HepG2 (cell line): ENCODE results near the gene VEZF1. TPM values are rescaled to one million over a fixed set of nuclear protein-coding genes. Genes with fewer than 3 reads are reported as not detected.

Experiments used
- EEA1 ChIP-seq: sonication (generic); formaldehyde crosslinking; IDR thresholded peaks from 2 replicates; pipeline ENCODE4 v1.5.1; 2020; ENCODE audit warnings: mild to moderate bottlenecking, missing genetic modification reagents, borderline replicate concordance
- HHEX ChIP-seq: IDR thresholded peaks from 2 replicates; pipeline ENCODE4 v1.6.1; 2016; ENCODE audit warnings: control low read depth
- MATR3 ChIP-seq: sonication (generic); formaldehyde crosslinking; IDR thresholded peaks from 2 replicates; pipeline ENCODE4 v1.4.0; 2020; ENCODE audit warnings: missing genetic modification reagents
- MLLT10 ChIP-seq: sonication (generic); formaldehyde crosslinking; IDR thresholded peaks from 2 replicates; pipeline ENCODE4 v1.4.0; 2020; ENCODE audit warnings: missing genetic modification reagents
- NRL ChIP-seq: sonication (generic); formaldehyde crosslinking; IDR thresholded peaks from 2 replicates; pipeline ENCODE4 v1.5.0; 2020; ENCODE audit warnings: missing genetic modification reagents, mild to moderate bottlenecking, moderate library complexity, borderline replicate concordance
- RBAK ChIP-seq: sonication (generic); formaldehyde crosslinking; IDR thresholded peaks from 2 replicates; pipeline ENCODE4 v1.5.1; 2020; ENCODE audit warnings: mild to moderate bottlenecking, missing genetic modification reagents
- RFXAP ChIP-seq: sonication (generic); formaldehyde crosslinking; IDR thresholded peaks from 2 replicates; pipeline ENCODE4 v1.4.0; 2020; ENCODE audit warnings: missing genetic modification reagents, borderline replicate concordance
- SATB2 ChIP-seq: sonication (generic); formaldehyde crosslinking; IDR thresholded peaks from 2 replicates; pipeline ENCODE4 v1.5.0; 2020; ENCODE audit warnings: missing genetic modification reagents
- SMAD3 ChIP-seq: sonication (generic); formaldehyde crosslinking; IDR thresholded peaks from 2 replicates; pipeline ENCODE4 v1.4.0; 2020; ENCODE audit warnings: missing genetic modification reagents
- SRSF9 ChIP-seq: fragments of 200-400 bp; formaldehyde crosslinking; IDR thresholded peaks from 2 replicates; pipeline ENCODE4 v1.6.1; 2018; ENCODE audit warnings: borderline replicate concordance, mild to moderate bottlenecking, low read depth, low read length; ENCODE audit not compliant: insufficient read depth, poor library complexity, severe bottlenecking
- ZFX ChIP-seq: sonication (generic); formaldehyde crosslinking; IDR thresholded peaks from 2 replicates; pipeline ENCODE4 v1.4.0; 2020; ENCODE audit warnings: mild to moderate bottlenecking, low read depth, missing genetic modification reagents, moderate library complexity
- ZNF367 ChIP-seq: sonication (generic); formaldehyde crosslinking; IDR thresholded peaks from 2 replicates; pipeline ENCODE4 v1.4.0; 2020; ENCODE audit warnings: missing genetic modification reagents, borderline replicate concordance
- ZNF484 ChIP-seq: sonication (generic); formaldehyde crosslinking; IDR thresholded peaks from 2 replicates; pipeline ENCODE4 v1.5.1; 2020; ENCODE audit warnings: mild to moderate bottlenecking, low read depth, missing genetic modification reagents, borderline replicate concordance
- ZNF562 ChIP-seq: sonication (generic); formaldehyde crosslinking; IDR thresholded peaks from 2 replicates; pipeline ENCODE4 v1.8.0; 2022; ENCODE audit warnings: missing genetic modification reagents, borderline replicate concordance
- ZNF703 ChIP-seq: sonication (generic); formaldehyde crosslinking; IDR thresholded peaks from 2 replicates; pipeline ENCODE4 v1.5.1; 2020; ENCODE audit warnings: missing genetic modification reagents, mild to moderate bottlenecking, moderate library complexity, borderline replicate concordance
- polyA plus RNA-seq, 8 experiments: library from polyadenylated mRNA; depleted of rRNA in 3 of 8; stranded (reverse) in 7 of 8; unstranded in 1 of 8; fragments of >200 nt; fragmentation: Illumina TruSeq in 4 of 8; extraction: Trizol in 4 of 8; gene quantifications; 2 replicates each; pipeline versions ENCODE4 v1.2.1 to v1.2.3, GENCODE V29; 2011 to 2016; ENCODE audit warnings: low read depth in 4 of 8, missing spikeins in 1 of 8, mixed read lengths in 1 of 8; ENCODE audit not compliant: insufficient read depth in 1 of 8
- total RNA-seq, 5 experiments: library from RNA; depleted of rRNA; stranded (reverse); fragments of >200 nt; fragmentation: Illumina TruSeq; extraction: Trizol; gene quantifications; 2 replicates each; pipeline ENCODE4 v1.2.3, GENCODE V29; 2016; ENCODE audit warnings: low read depth in 1 of 5
- TF ChIP-seq, protein P1 (sequence below): IDR thresholded peaks from 2 replicates; pipeline ENCODE4 v1.4.0; 2020; ENCODE audit warnings: mild to moderate bottlenecking, missing genetic modification reagents
- TF ChIP-seq, protein P2 (sequence below): sonication (generic); formaldehyde crosslinking; conservative IDR thresholded peaks from 2 replicates; pipeline ENCODE4 v1.8.0; 2022; ENCODE audit warnings: missing genetic modification reagents
- TF ChIP-seq, protein P3 (sequence below): IDR thresholded peaks from 2 replicates; pipeline ENCODE4 v1.6.1; 2012; ENCODE audit warnings: low read depth, low read length, improper control_type of control experiment
- TF ChIP-seq, protein P4 (sequence below): IDR thresholded peaks from 2 replicates; pipeline ENCODE4 v1.6.1; 2016; ENCODE audit warnings: mild to moderate bottlenecking, missing biosample characterization, missing genetic modification reagents
- TF ChIP-seq, protein P5 (sequence below), 2 experiments: sonication (generic) in 1 of 2; formaldehyde crosslinking in 1 of 2; IDR thresholded peaks; 2 replicates each; pipeline versions ENCODE4 v1.5.1 to v1.6.1; 2011 to 2020; ENCODE audit warnings: borderline replicate concordance in 1 of 2, low read depth in 1 of 2, low read length in 1 of 2, mild to moderate bottlenecking in 1 of 2, missing genetic modification reagents in 1 of 2, moderate library complexity in 1 of 2

VEZF1 gene
- total and polyA plus RNA-seq, 2 of the 13 experiments (the other 11 are each of a cell fraction or from before 2014, with no cell fraction given) = 45.9 to 49.7 TPM

DNA sequence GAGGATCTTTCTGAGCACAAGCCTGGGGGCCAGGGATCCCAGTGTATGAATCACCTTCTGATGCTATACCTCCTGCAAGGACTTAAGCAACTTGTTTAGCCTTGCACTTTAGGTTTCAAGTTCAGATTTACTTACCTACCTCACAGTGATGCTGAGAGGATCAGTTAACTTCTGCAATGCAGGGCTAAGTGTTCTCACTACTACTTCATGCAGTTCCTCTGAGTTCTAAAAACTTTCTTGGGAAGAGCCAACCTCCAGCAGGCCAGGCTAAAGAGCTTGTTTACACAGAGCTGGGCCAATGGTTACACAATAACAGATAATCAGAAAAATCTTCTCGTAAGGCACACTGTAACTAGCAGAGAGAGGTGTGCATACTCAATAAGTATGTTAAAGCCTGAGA lies 13.0 kb downstream of the VEZF1 start (continued):
- TF ChIP-seq, protein P1, sequence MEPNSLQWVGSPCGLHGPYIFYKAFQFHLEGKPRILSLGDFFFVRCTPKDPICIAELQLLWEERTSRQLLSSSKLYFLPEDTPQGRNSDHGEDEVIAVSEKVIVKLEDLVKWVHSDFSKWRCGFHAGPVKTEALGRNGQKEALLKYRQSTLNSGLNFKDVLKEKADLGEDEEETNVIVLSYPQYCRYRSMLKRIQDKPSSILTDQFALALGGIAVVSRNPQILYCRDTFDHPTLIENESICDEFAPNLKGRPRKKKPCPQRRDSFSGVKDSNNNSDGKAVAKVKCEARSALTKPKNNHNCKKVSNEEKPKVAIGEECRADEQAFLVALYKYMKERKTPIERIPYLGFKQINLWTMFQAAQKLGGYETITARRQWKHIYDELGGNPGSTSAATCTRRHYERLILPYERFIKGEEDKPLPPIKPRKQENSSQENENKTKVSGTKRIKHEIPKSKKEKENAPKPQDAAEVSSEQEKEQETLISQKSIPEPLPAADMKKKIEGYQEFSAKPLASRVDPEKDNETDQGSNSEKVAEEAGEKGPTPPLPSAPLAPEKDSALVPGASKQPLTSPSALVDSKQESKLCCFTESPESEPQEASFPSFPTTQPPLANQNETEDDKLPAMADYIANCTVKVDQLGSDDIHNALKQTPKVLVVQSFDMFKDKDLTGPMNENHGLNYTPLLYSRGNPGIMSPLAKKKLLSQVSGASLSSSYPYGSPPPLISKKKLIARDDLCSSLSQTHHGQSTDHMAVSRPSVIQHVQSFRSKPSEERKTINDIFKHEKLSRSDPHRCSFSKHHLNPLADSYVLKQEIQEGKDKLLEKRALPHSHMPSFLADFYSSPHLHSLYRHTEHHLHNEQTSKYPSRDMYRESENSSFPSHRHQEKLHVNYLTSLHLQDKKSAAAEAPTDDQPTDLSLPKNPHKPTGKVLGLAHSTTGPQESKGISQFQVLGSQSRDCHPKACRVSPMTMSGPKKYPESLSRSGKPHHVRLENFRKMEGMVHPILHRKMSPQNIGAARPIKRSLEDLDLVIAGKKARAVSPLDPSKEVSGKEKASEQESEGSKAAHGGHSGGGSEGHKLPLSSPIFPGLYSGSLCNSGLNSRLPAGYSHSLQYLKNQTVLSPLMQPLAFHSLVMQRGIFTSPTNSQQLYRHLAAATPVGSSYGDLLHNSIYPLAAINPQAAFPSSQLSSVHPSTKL (CRISPR knock-in tag) = peak; percentile 77
- TF ChIP-seq SATB2 (CRISPR knock-in tag) = no peak
- peak; percentile 52; the same call in 1 of the 2 replicates for TF ChIP-seq ZFX (CRISPR knock-in tag)
- TF ChIP-seq, protein P2, sequence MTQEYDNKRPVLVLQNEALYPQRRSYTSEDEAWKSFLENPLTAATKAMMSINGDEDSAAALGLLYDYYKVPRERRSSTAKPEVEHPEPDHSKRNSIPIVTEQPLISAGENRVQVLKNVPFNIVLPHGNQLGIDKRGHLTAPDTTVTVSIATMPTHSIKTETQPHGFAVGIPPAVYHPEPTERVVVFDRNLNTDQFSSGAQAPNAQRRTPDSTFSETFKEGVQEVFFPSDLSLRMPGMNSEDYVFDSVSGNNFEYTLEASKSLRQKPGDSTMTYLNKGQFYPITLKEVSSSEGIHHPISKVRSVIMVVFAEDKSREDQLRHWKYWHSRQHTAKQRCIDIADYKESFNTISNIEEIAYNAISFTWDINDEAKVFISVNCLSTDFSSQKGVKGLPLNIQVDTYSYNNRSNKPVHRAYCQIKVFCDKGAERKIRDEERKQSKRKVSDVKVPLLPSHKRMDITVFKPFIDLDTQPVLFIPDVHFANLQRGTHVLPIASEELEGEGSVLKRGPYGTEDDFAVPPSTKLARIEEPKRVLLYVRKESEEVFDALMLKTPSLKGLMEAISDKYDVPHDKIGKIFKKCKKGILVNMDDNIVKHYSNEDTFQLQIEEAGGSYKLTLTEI (CRISPR knock-in tag) = no peak
- TF ChIP-seq ZNF703 = no peak
- TF ChIP-seq ZNF562 = no peak
- TF ChIP-seq ZNF367 = no peak
- no peak for TF ChIP-seq NRL (CRISPR knock-in tag)
- no peak for TF ChIP-seq RFXAP (CRISPR knock-in tag)
- TF ChIP-seq EEA1 (CRISPR knock-in tag) = no peak
- no peak for TF ChIP-seq RBAK (CRISPR knock-in tag)
- TF ChIP-seq MATR3 = no peak
- no peak for TF ChIP-seq MLLT10 (CRISPR knock-in tag)
- TF ChIP-seq, protein P3, sequence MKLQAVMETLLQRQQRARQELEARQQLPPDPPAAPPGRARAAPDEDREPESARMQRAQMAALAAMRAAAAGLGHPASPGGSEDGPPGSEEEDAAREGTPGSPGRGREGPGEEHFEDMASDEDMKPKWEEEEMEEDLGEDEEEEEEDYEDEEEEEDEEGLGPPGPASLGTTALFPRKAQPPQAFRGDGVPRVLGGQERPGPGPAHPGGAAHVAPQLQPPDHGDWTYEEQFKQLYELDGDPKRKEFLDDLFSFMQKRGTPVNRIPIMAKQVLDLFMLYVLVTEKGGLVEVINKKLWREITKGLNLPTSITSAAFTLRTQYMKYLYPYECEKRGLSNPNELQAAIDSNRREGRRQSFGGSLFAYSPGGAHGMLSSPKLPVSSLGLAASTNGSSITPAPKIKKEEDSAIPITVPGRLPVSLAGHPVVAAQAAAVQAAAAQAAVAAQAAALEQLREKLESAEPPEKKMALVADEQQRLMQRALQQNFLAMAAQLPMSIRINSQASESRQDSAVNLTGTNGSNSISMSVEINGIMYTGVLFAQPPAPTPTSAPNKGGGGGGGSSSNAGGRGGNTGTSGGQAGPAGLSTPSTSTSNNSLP = no peak
- TF ChIP-seq, protein P4, sequence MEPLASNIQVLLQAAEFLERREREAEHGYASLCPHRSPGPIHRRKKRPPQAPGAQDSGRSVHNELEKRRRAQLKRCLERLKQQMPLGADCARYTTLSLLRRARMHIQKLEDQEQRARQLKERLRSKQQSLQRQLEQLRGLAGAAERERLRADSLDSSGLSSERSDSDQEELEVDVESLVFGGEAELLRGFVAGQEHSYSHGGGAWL = no peak
- TF ChIP-seq SMAD3 (CRISPR knock-in tag) = 0 out of 2 replicates have a peak, but pooled peaks have one; percentile 48
- TF ChIP-seq HHEX (CRISPR knock-in tag) = no peak
- TF ChIP-seq SRSF9 = no peak
- TF ChIP-seq ZNF484 (CRISPR knock-in tag) = no peak
- TF ChIP-seq, protein P5, sequence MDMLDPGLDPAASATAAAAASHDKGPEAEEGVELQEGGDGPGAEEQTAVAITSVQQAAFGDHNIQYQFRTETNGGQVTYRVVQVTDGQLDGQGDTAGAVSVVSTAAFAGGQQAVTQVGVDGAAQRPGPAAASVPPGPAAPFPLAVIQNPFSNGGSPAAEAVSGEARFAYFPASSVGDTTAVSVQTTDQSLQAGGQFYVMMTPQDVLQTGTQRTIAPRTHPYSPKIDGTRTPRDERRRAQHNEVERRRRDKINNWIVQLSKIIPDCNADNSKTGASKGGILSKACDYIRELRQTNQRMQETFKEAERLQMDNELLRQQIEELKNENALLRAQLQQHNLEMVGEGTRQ (IDR thresholded peaks at IDR 0.05; ENCODE audit: low read depth, low read length) = no peak
- TF ChIP-seq, protein P5 (CRISPR knock-in tag; IDR thresholded peaks at IDR 0.05; ENCODE audit: borderline replicate concordance) = no peak
